Nephron progenitor cell (in vitro differentiated cells): ENCODE results near the gene PRKAA2.

Experiments
- DNase-seq: peaks from one replicate; pipeline ENCODE4 v3.0.0; 2021
- H3K27ac Mint-ChIP-seq: 2 replicates; pipeline ENCODE4 v1.8.0; 2021; ENCODE audit warnings: mild to moderate bottlenecking, moderate library complexity, mixed read lengths
- H3K27me3 Mint-ChIP-seq: 2 replicates; pipeline ENCODE4 v1.8.0; 2021; ENCODE audit warnings: mild to moderate bottlenecking, low read depth, mixed read lengths; ENCODE audit not compliant: poor library complexity
- H3K36me3 Mint-ChIP-seq: 2 replicates; pipeline ENCODE4 v1.8.0; 2021; ENCODE audit warnings: low read depth, mixed read lengths
- H3K4me1 Mint-ChIP-seq: 2 replicates; pipeline ENCODE4 v1.8.0; 2021; ENCODE audit warnings: mixed read lengths
- H3K4me3 Mint-ChIP-seq: 2 replicates; pipeline ENCODE4 v1.8.0; 2021; ENCODE audit warnings: mild to moderate bottlenecking, moderate library complexity, mixed read lengths
- H3K9me3 Mint-ChIP-seq: 2 replicates; pipeline ENCODE4 v1.8.0; 2021; ENCODE audit warnings: mild to moderate bottlenecking, moderate library complexity, mixed read lengths
- CTCF ChIP-seq: fragments of 200-600 bp; sonication (generic); IDR thresholded peaks from 2 replicates; pipeline ENCODE4 v1.5.0; 2021; ENCODE audit warnings: antibody characterized with exemption

Gene PRKAA2

GRCh38 chr1:56686169-56686568 lies 41.1 kb downstream of the PRKAA2 start:
- no peaks in the 10 kb centered on the region for H3K9me3 Mint-ChIP-seq
- no peak for DNase-seq
- no peaks in the 10 kb centered on the region for H3K27me3 Mint-ChIP-seq
- H3K36me3 Mint-ChIP-seq = peaks cover 17% of the 10 kb centered on the region
- no peak overlapping the region for H3K4me3 Mint-ChIP-seq
- H3K4me1 Mint-ChIP-seq = peaks cover 4% of the 10 kb centered on the region
- H3K27ac Mint-ChIP-seq = no peak overlapping the region
- no peak for TF ChIP-seq CTCF

GRCh38 chr1:56688522-56689026 lies 43.5 kb downstream of the PRKAA2 start:
- no peak overlapping the region for H3K4me3 Mint-ChIP-seq
- H3K27ac Mint-ChIP-seq = peak overlapping the region; percentile 44
- no peaks in the 10 kb centered on the region for H3K9me3 Mint-ChIP-seq
- H3K36me3 Mint-ChIP-seq = peaks cover 17% of the 10 kb centered on the region
- H3K4me1 Mint-ChIP-seq = peaks cover 4% of the 10 kb centered on the region
- no peak for TF ChIP-seq CTCF
- no peak for DNase-seq
- H3K27me3 Mint-ChIP-seq = no peaks in the 10 kb centered on the region

GRCh38 chr1:56696663-56697062 lies 51.5 kb downstream of the PRKAA2 start:
- Mint-ChIP-seq H3K4me1 (no peaks in the 10 kb centered on the region), H3K4me3 (no peak overlapping the region)
- TF ChIP-seq CTCF = no peak

GRCh38 chr1:56703747-56704146 lies 58.6 kb downstream of the PRKAA2 start:
- Mint-ChIP-seq H3K27ac (no peak overlapping the region), H3K9me3 (peaks cover 50% of the 10 kb centered on the region), H3K27me3 (no peaks in the 10 kb centered on the region), H3K36me3 (peaks cover 90% of the 10 kb centered on the region), H3K4me3 (no peak overlapping the region), H3K4me1 (no peaks in the 10 kb centered on the region)
- DNase-seq = no peak
- no peak for TF ChIP-seq CTCF

More at GRCh38 chr1:56696663-56697062, 51.5 kb downstream of the PRKAA2 start:
- no peak overlapping the region for H3K27ac Mint-ChIP-seq
- DNase-seq = no peak
- H3K9me3 Mint-ChIP-seq = peaks cover 23% of the 10 kb centered on the region
- peaks cover 55% of the 10 kb centered on the region for H3K36me3 Mint-ChIP-seq
- no peaks in the 10 kb centered on the region for H3K27me3 Mint-ChIP-seq

- TF ChIP-seq CTCF = no peak
- Mint-ChIP-seq H3K9me3 (peaks cover 21% of the 10 kb centered on the region), H3K27me3 (no peaks in the 10 kb centered on the region), H3K4me1 (no peaks in the 10 kb centered on the region), H3K36me3 (peaks cover 58% of the 10 kb centered on the region), H3K27ac (no peak overlapping the region), H3K4me3 (no peak overlapping the region)
- no peak for DNase-seq
These were observed 62.3 kb downstream of the PRKAA2 start for GRCh38 chr1:56707379-56707778.

- peak; percentile 17 for DNase-seq
- Mint-ChIP-seq H3K27me3 (no peaks in the 10 kb centered on the region), H3K9me3 (peaks cover 6% of the 10 kb centered on the region), H3K4me3 (no peak overlapping the region), H3K27ac (no peak overlapping the region), H3K36me3 (peaks cover 38% of the 10 kb centered on the region), H3K4me1 (no peaks in the 10 kb centered on the region)
- TF ChIP-seq CTCF = peak; percentile 64
These were observed 64.3 kb downstream of the PRKAA2 start for GRCh38 chr1:56709269-56709880.
